T-helper 17 cell (primary cell): Measurements from ENCODE around the gene TSC22D1. TPM values are rescaled to one million over a fixed set of nuclear protein-coding genes. Genes with fewer than 3 reads are reported as not detected.
A peak's percentile ranks its signal among the peaks of the same experiment; 100 is the strongest.
"Not testable (repeated sequence)": the region's sequence is repeated elsewhere in the genome, so short reads cannot be mapped to it uniquely, and the experiment has no call there.

Experiments used
- ATAC-seq: fragments of 150-1000 bp; cut with Tn5 transposase; 2 replicates; pipeline ENCODE4 v1.10.0; 2021; ENCODE audit warnings: mild to moderate bottlenecking, moderate library complexity
- DNase-seq, 3 donors: peaks; one replicate each; pipeline versions ENCODE4 v3.0.0 to v3.0.0-alpha.2; 2020 to 2021
- H3K9me3 ChIP-seq: one replicate; pipeline ENCODE4 v1.7.0; 2013; ENCODE audit warnings: low read length, mild to moderate bottlenecking; ENCODE audit not compliant: control insufficient read depth, poor library complexity, severe bottlenecking
- H3K27ac Mint-ChIP-seq: one replicate; pipeline ENCODE4 v1.8.0; 2022; ENCODE audit warnings: mild to moderate bottlenecking, moderate library complexity, mixed read lengths
- H3K27me3 Mint-ChIP-seq: one replicate; pipeline ENCODE4 v1.8.0; 2022; ENCODE audit warnings: mixed read lengths
- H3K36me3 Mint-ChIP-seq: one replicate; pipeline ENCODE4 v1.8.0; 2022; ENCODE audit warnings: low read depth, mixed read lengths
- H3K4me1 Mint-ChIP-seq: one replicate; pipeline ENCODE4 v1.8.0; 2022; ENCODE audit warnings: mild to moderate bottlenecking, mixed read lengths
- H3K4me3 Mint-ChIP-seq: one replicate; pipeline ENCODE4 v1.8.0; 2022; ENCODE audit warnings: mild to moderate bottlenecking, moderate library complexity, mixed read lengths
- total RNA-seq, 4 donors: library from RNA in 2 of 4; stranded (reverse) in 2 of 4; gene quantifications; one replicate each; pipeline ENCODE4 v1.2.3 and lab custom pipeline; 2022 to 2026

The TSC22D1 gene
- total RNA-seq, 2 donors from 2014 or later: 31.2 to 85.4 TPM

DNA sequence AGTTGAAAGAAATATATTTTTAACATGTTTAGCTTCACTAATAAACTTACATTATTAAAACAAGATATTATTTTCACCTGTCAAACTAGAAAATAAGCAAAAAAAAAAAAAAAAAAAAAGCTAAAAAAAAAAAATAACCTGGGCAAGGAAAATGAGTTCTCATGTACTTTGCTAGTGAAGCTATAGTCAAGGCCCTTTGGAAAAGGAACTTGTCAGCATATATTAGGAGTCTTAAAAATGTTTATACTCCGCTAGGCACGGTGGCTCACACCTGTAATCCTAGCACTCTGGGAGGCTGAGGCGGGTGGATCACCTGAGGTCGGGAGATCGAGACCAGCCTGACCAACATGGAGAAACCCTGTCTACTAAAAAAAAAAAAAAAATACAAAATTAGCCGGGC, 66.3 kb downstream of the TSC22D1 start:
- H3K4me1 Mint-ChIP-seq, DNase-seq, H3K36me3 Mint-ChIP-seq, H3K27me3 Mint-ChIP-seq, H3K9me3 ChIP-seq, H3K4me3 Mint-ChIP-seq, H3K27ac Mint-ChIP-seq, ATAC-seq: not testable (repeated sequence)

GRCh38 chr13:44508562-44509077, 67.5 kb downstream of the TSC22D1 start:
- Mint-ChIP-seq H3K36me3 (peaks cover 7% of the 10 kb centered on the region), H3K4me1 (peaks cover 4% of the 10 kb centered on the region), H3K27me3 (no peaks in the 10 kb centered on the region), H3K4me3 (no peak overlapping the region), H3K27ac (no peak overlapping the region)
- no peak for ATAC-seq
- DNase-seq: no peak
- no peaks in the 10 kb centered on the region for H3K9me3 ChIP-seq

DNA sequence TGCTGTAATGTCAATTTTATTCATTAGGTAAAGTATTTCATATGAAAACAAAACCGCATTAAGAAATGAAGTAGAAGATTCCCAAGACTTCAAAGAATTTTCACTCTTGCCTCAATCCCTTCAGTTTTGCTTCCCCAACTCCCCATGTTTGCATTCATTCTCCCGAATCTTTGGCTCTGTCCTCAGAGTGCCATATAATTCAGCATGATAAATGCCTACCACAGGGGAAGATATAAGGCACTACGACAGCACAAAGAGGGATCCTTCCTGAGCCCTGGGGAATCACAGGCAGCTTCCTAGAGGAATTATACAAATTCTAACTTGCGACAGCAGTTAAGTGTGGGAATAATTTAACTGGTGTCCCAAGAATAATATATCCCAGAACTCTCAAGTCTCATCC, 68.5 kb downstream of the TSC22D1 start:
- DNase-seq (no peak), ATAC-seq (no peak)
- no peaks in the 10 kb centered on the region for H3K9me3 ChIP-seq
- no peak overlapping the region for H3K4me3 Mint-ChIP-seq
- no peaks in the 10 kb centered on the region for H3K27me3 Mint-ChIP-seq
- H3K4me1 Mint-ChIP-seq: peaks cover 4% of the 10 kb centered on the region
- peaks cover 7% of the 10 kb centered on the region for H3K36me3 Mint-ChIP-seq
- no peak overlapping the region for H3K27ac Mint-ChIP-seq

DNA sequence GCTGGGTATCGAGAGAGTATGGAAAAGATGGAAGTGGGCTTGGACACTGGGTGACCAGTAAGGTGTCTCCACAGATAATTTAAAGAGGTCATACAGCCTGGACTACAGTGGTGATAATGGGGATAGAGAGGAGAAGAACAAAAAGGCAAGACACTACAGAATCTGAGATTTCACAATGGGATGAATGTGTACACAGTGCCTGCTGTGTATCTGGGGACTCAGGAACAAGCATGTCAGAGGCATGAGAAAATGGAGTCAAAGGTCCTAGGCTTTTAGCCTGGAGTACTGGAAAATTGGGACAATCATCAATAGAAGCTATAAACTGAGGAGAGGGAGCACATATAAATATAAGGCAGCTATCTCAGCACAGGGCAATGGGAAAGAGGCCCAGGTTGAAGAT, 69.4 kb downstream of the TSC22D1 start:
- H3K9me3 ChIP-seq: no peaks in the 10 kb centered on the region
- no peak for ATAC-seq
- no peaks in the 10 kb centered on the region for H3K27me3 Mint-ChIP-seq

GRCh38 chr13:44506251-44506650, 69.9 kb downstream of the TSC22D1 start:
- Mint-ChIP-seq H3K4me1 (peaks cover 4% of the 10 kb centered on the region), H3K36me3 (peaks cover 5% of the 10 kb centered on the region), H3K27me3 (no peaks in the 10 kb centered on the region), H3K27ac (no peak overlapping the region), H3K4me3 (no peak overlapping the region)
- no peak for ATAC-seq
- H3K9me3 ChIP-seq: no peaks in the 10 kb centered on the region
- no peak for DNase-seq

More for the DNA sequence above, 69.4 kb downstream of the TSC22D1 start:
- H3K4me1 Mint-ChIP-seq: peaks cover 4% of the 10 kb centered on the region
- H3K36me3 Mint-ChIP-seq: peaks cover 5% of the 10 kb centered on the region
- no peak for DNase-seq
- no peak overlapping the region for H3K27ac Mint-ChIP-seq
- H3K4me3 Mint-ChIP-seq: no peak overlapping the region

DNA sequence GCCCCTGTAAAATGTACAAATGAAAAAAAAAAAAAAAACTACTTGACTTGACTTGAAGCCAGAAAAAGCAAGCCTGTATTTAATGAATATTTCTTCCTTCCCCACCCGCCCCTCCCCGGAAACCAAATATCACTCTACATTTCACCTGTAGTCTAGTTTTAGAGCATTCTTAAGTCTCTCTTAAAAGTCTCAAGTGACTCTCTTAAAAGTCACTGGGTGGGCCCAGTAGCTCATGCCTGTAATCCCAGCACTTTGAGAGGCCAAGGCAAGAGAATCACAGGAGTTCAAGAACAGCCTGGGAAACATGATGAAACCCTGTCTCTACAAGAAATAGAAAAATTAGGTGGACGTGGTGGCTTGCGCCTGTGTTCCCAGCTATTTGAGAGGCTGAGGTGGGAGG, 72.0 kb downstream of the TSC22D1 start:
- Mint-ChIP-seq H3K36me3 (peaks cover 5% of the 10 kb centered on the region), H3K4me1 (peaks cover 4% of the 10 kb centered on the region), H3K4me3 (no peak overlapping the region), H3K27me3 (no peaks in the 10 kb centered on the region), H3K27ac (no peak overlapping the region)
- DNase-seq (no peak), ATAC-seq (no peak)
- H3K9me3 ChIP-seq: no peaks in the 10 kb centered on the region

GRCh38 chr13:44498969-44499368, 77.2 kb downstream of the TSC22D1 start:
- H3K4me3 Mint-ChIP-seq: no peak overlapping the region
- ATAC-seq: no peak

DNA sequence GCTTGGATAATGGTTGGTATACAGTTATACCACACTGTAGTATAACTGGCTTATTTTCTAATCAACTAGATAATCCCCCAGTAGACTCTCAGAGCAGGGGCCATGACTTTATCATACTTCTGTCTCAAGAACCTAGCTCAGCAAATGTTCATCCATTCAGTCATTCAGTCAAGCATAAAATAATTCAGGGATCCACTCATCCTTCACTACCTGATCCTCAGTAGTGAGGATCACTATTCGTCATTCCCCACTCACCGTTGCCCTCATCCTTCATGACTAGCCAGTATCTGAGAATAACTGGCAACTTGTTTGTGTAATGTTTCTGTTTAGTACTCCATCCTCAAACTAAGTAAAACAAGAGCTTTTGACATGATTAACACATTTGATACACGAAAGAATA, 77.6 kb downstream of the TSC22D1 start:
- Mint-ChIP-seq H3K27ac (peak overlapping the region; percentile 72), H3K27me3 (no peaks in the 10 kb centered on the region), H3K4me1 (peaks cover 9% of the 10 kb centered on the region), H3K36me3 (no peaks in the 10 kb centered on the region), H3K4me3 (no peak overlapping the region)
- ATAC-seq: no peak
- no peak for DNase-seq
- no peaks in the 10 kb centered on the region for H3K9me3 ChIP-seq

More at GRCh38 chr13:44498969-44499368, 77.2 kb downstream of the TSC22D1 start:
- Mint-ChIP-seq H3K27me3 (no peaks in the 10 kb centered on the region), H3K4me1 (peaks cover 9% of the 10 kb centered on the region), H3K27ac (no peak overlapping the region), H3K36me3 (no peaks in the 10 kb centered on the region)
- no peaks in the 10 kb centered on the region for H3K9me3 ChIP-seq
- DNase-seq: no peak

DNA sequence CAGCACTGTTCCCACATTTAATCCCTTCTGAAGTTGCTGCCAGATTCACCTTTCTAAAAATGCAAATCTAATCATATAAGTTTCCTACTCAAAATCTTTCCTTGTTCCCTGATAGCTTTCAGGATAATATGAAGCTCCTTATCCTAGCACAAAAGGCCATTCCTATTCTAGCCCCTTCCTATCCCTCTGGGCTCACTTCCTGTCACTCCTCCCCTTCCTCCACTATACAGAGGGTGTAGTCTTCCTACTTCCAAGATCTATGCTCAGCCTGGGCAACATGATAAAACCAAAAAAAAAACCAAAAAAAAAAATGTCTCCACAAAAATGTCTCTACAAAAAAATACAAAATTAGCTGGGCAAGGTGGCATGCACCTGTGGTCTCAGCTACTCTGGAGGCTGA, 78.3 kb downstream of the TSC22D1 start:
- Mint-ChIP-seq H3K36me3 (no peaks in the 10 kb centered on the region), H3K27ac (peak overlapping the region; percentile 72), H3K4me3 (no peak overlapping the region), H3K27me3 (no peaks in the 10 kb centered on the region), H3K4me1 (peaks cover 11% of the 10 kb centered on the region)
- no peak for ATAC-seq
- H3K9me3 ChIP-seq: no peaks in the 10 kb centered on the region
- no peak for DNase-seq

GRCh38 chr13:44493213-44493812, 82.8 kb downstream of the TSC22D1 start:
- DNase-seq (no peak), ATAC-seq (no peak)
- no peak overlapping the region for H3K4me3 Mint-ChIP-seq
- no peaks in the 10 kb centered on the region for H3K36me3 Mint-ChIP-seq
- H3K4me1 Mint-ChIP-seq: peaks cover 14% of the 10 kb centered on the region
- no peaks in the 10 kb centered on the region for H3K27me3 Mint-ChIP-seq
- H3K9me3 ChIP-seq: no peaks in the 10 kb centered on the region
- H3K27ac Mint-ChIP-seq: no peak overlapping the region

- ATAC-seq (no peak), DNase-seq (no peak)
- Mint-ChIP-seq H3K4me1 (peaks cover 10% of the 10 kb centered on the region), H3K27me3 (no peaks in the 10 kb centered on the region), H3K4me3 (no peak overlapping the region), H3K27ac (no peak overlapping the region), H3K36me3 (no peaks in the 10 kb centered on the region)
- no peaks in the 10 kb centered on the region for H3K9me3 ChIP-seq
Measured at GRCh38 chr13:44489751-44490150, 86.4 kb downstream of the TSC22D1 start.

- H3K27ac Mint-ChIP-seq: no peak overlapping the region
- H3K4me1 Mint-ChIP-seq: peaks cover 15% of the 10 kb centered on the region
- no peak for DNase-seq
- H3K9me3 ChIP-seq: no peaks in the 10 kb centered on the region
- ATAC-seq: no peak
- no peaks in the 10 kb centered on the region for H3K27me3 Mint-ChIP-seq
- H3K36me3 Mint-ChIP-seq: no peaks in the 10 kb centered on the region
- H3K4me3 Mint-ChIP-seq: no peak overlapping the region
Measured at GRCh38 chr13:44487989-44488388, 88.1 kb downstream of the TSC22D1 start.

GRCh38 chr13:44484562-44485138, 91.5 kb downstream of the TSC22D1 start:
- ATAC-seq (no peak), DNase-seq (no peak)
- no peaks in the 10 kb centered on the region for H3K9me3 ChIP-seq
- peaks cover 16% of the 10 kb centered on the region for H3K4me1 Mint-ChIP-seq
- H3K27me3 Mint-ChIP-seq: no peaks in the 10 kb centered on the region
- H3K36me3 Mint-ChIP-seq: no peaks in the 10 kb centered on the region
- peak overlapping the region; percentile 74 for H3K27ac Mint-ChIP-seq
- peak overlapping the region; percentile 50 for H3K4me3 Mint-ChIP-seq
